Astrocyte of the hippocampus (primary cell): ENCODE measurements around the gene TSPEAR.
"Not testable (repeated sequence)": the region's sequence is repeated elsewhere in the genome, so short reads cannot be mapped to it uniquely, and the experiment has no call there.

Source experiments
- DNase-seq: peaks from one replicate; pipeline ENCODE4 v3.0.0; 2011; ENCODE audit warnings: low read depth, low spot score

TSPEAR gene

GRCh38 chr21:44650973-44651675 lies 60.2 kb downstream of the TSPEAR start:
- DNase-seq, result no peak

- DNase-seq, result no peak
Measured at GRCh38 chr21:44650265-44650972, 61.0 kb downstream of the TSPEAR start.

DNA sequence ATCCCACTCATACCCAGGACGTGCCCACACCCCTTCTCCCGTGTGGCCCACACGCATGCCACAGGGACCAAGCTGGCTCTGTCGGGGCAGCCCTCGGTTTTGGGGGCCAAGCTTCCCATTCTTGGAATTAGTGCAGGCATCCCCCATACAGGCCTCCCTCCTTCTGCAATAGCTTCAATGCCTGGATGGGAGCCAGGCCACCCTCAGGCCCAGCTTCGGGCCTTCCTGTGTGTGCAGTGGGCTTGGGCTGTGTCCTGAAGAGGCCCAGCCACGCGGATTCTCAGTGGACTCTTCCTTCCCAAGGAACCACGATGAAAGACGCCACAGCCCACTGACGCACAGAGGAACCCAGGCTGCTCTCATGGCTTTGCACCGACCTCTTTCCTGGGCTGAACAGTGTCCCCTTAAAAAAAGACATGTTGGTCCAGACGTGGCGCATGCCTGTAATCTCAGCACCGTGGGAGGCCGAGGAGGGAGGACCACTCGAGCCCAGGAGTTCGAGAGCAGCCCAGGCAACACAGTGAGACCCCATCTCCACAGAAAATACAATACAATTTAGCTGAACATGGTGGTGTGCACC lies 61.8 kb downstream of the TSPEAR start:
- DNase-seq, result no peak

DNA sequence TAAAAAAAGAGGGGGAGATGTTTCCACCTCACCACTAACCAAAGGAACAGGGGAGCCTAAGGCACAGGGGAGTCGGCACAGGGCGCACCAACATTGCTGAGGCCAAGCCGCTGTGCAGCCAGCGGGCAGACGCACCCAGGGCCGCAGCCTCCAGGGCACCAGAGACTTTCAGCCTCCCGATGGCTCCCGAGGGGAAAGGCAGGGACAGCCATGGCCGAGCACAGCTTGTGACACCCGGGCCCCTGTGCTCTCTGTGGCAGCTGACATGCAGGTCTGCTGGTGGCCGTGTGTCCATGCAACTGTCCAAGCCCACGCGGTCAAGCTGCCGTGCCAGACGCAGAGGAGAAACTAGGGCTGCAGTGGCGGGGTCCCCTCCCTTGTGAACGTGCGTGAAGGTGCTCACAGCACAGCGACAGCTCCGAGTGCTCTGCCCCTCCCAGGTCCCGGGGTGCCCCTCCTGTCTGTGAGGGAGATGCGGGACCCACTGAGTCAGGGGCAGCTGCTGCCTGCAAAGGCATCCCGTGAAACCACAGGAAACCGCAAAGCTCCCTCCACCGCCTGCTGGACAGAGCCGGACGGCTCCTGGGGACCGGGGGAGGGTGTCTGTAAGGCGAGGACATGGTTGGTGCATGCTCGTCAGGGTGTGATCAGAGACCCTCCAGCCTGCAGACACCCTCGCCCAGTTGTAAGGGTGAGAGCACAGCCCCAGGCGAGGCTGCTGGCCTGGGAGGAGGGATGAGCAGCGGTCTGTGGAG lies 62.6 kb downstream of the TSPEAR start:
- no peak for DNase-seq

- DNase-seq, result no peak
Measured at GRCh38 chr21:44647222-44647552, 64.2 kb downstream of the TSPEAR start.

- not testable (repeated sequence) for DNase-seq
Measured at GRCh38 chr21:44646366-44647221, 64.8 kb downstream of the TSPEAR start, which contains the start of gene KRTAP10-11. Gene KRTAP10-11 (plus strand): TSS chr21:44646414. CDS start chr21:44646459, 45 bp downstream.

GRCh38 chr21:44644878-44645277 lies 66.5 kb downstream of the TSPEAR start:
- no peak for DNase-seq

DNA sequence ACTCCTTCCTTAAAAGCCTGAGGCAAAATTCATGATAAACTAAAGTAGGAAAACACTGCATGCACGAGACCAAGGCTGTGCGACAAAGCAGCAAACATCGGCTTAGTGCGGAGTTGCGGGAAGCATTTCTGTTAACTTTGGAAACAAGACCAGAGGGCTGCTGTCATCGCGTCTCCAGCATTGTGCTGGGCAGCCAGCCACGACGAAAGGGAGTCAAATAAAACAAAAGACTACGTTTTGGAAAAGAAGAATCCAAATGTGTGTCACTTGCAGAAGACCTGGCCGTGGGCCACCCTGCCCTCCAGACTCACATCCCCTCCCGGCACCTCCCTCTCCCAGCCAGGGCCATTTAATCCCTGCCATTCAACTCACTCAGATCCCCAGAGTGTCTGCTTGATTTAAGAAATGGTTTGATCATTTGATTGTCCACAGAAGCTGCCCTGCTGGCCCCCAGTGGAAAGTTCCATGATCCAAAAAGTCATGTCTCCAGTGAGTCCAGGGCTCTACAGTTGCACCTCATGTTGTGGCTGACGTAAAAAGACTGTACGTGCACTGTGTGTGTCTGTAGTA lies 67.5 kb downstream of the TSPEAR start:
- no peak for DNase-seq

- no peak for DNase-seq
Measured at GRCh38 chr21:44640761-44641160, 70.6 kb downstream of the TSPEAR start.

GRCh38 chr21:44639331-44639655 lies 72.1 kb downstream of the TSPEAR start:
- no peak for DNase-seq

DNA sequence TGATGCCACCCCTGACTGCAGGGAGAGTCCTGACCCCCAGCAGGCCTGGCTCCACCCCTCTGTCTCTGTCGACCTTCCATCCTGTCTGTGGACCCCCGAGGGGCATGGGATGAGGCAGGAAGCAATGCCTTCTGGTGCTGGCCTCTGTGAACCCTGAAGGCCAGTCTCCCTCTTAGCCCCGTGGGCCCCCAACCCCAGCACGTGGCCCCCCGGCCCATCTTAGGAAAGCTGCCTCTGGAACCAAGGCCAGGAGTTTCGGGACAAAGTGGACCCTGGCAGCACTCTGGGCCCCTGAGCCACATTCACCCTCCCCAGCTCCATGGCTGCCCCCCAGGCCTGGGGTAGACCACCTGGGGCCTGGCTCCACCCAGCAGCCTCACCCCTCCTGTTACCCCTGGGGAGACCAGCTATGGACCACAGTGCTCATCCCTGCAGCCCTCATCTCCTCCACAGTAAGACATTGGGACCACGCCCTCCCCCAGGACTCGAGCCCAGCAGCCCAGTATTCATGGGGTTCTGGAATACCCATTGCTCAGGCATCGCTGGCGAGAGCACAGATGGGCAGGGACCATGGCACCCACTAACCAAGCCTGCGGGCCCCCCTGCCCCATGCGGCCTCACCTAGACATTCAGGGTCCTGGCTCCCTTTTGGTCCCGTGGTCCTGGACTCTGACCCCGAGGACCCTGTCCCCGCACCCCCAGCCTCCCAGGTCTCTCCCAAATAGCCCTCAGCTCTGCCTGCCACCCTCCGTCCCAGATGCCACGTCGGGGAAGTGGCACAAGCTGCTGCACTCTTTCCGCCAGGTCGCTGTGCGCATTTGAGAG lies 72.7 kb downstream of the TSPEAR start:
- DNase-seq, result not testable (repeated sequence)

DNA sequence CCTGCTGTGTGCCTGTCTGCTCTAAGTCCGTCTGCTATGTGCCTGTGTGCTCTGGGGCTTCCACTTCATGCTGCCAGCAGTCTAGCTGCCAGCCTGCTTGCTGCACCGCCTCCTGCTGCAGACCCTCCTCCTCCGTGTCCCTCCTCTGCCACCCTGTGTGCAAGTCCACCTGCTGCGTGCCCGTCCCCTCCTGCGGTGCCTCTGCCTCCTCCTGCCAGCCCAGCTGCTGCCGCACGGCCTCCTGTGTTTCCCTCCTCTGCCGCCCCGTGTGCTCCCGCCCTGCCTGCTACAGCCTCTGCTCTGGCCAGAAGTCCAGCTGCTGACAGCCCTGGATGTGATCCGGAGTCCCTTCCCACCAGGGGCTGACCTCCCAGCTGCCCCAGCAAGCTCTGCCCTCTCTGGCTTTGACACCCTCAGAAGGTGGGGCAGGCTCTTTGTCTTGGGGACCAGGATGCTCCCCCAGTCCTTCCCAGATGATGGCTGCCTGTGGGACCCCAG lies 73.5 kb downstream of the TSPEAR start:
- not testable (repeated sequence) for DNase-seq

GRCh38 chr21:44637018-44637850 lies 74.1 kb downstream of the TSPEAR start, which contains the start of gene KRTAP10-10:
Gene KRTAP10-10 (plus strand): TSS chr21:44637356. CDS start chr21:44637418, 62 bp downstream.
- DNase-seq, result no peak

- DNase-seq, result no peak
Measured at GRCh38 chr21:44636209-44637017, 75.0 kb downstream of the TSPEAR start.

GRCh38 chr21:44632067-44632466 lies 79.3 kb downstream of the TSPEAR start:
- no peak for DNase-seq

GRCh38 chr21:44630440-44630839 lies 80.9 kb downstream of the TSPEAR start:
- DNase-seq, result no peak

GRCh38 chr21:44628707-44629391 lies 82.5 kb downstream of the TSPEAR start:
- no peak for DNase-seq
